ENCODE measurements around the gene RFWD3. TPM values are rescaled to one million over a fixed set of nuclear protein-coding genes. Genes with fewer than 3 reads are reported as not detected.
"Not testable (repeated sequence)": the region's sequence is repeated elsewhere in the genome, so short reads cannot be mapped to it uniquely, and the experiment has no call there.

Gene RFWD3
- total RNA-seq, 1 donor from 2014 or later = 34.3 TPM

- Mint-ChIP-seq H3K9me3 (ENCODE audit: unreplicated experiment) (no peaks in the 10 kb centered on the region), H3K4me1 (ENCODE audit: low read depth, unreplicated experiment) (no peaks in the 10 kb centered on the region), H3K27ac (ENCODE audit: unreplicated experiment) (no peak overlapping the region), H3K36me3 (ENCODE audit: low read depth, unreplicated experiment) (no peaks in the 10 kb centered on the region), H3K4me3 (ENCODE audit: unreplicated experiment) (no peak overlapping the region), H3K27me3 (ENCODE audit: low read depth, unreplicated experiment) (peaks cover 6% of the 10 kb centered on the region)
- Histone ChIP-seq H3K4me2 (ENCODE audit: low read length) (no peak overlapping the region), H3K9me3 (ENCODE audit: insufficient read depth, low read depth, low read length) (no peaks in the 10 kb centered on the region), H3K4me3 (ENCODE audit: insufficient read depth, low read depth, low read length) (no peak overlapping the region), H3K79me2 (ENCODE audit: insufficient read depth, low read length) (no peaks in the 10 kb centered on the region), H3K27ac (ENCODE audit: low read depth, low read length) (no peak overlapping the region), H3K27me3 (ENCODE audit: insufficient read depth, low read length) (no peaks in the 10 kb centered on the region), H3K36me3 (ENCODE audit: insufficient read depth, low read length) (no peaks in the 10 kb centered on the region), H4K20me1 (ENCODE audit: insufficient read depth, low read length) (no peaks in the 10 kb centered on the region), H2AFZ (ENCODE audit: low read depth, low read length) (no peak overlapping the region), H3K4me1 (ENCODE audit: insufficient read depth, low read length) (no peaks in the 10 kb centered on the region), H3K9ac (ENCODE audit: low read length) (no peak overlapping the region)
- TF ChIP-seq EZH2 (IDR thresholded peaks at IDR 0.05; ENCODE audit: insufficient read depth, low read length) = no peak
- TF ChIP-seq CTCF (IDR thresholded peaks at IDR 0.05; ENCODE audit: insufficient read depth, low read depth, low read length) = no peak
- no peak for FAIRE-seq
- no peak for DNase-seq (ENCODE audit: low read depth)
Observed at GRCh38 chr16:74679983-74680382, 13.3 kb upstream of the RFWD3 start.

- no peak for FAIRE-seq
- Histone ChIP-seq H3K79me2 (ENCODE audit: insufficient read depth, low read length) (no peaks in the 10 kb centered on the region), H3K36me3 (ENCODE audit: insufficient read depth, low read length) (no peaks in the 10 kb centered on the region), H3K4me2 (ENCODE audit: low read length) (no peak overlapping the region), H4K20me1 (ENCODE audit: insufficient read depth, low read length) (no peaks in the 10 kb centered on the region), H3K9ac (ENCODE audit: low read length) (no peak overlapping the region), H3K4me3 (ENCODE audit: insufficient read depth, low read depth, low read length) (no peak overlapping the region), H3K27me3 (ENCODE audit: insufficient read depth, low read length) (no peaks in the 10 kb centered on the region), H3K4me1 (ENCODE audit: insufficient read depth, low read length) (no peaks in the 10 kb centered on the region), H2AFZ (ENCODE audit: low read depth, low read length) (no peak overlapping the region), H3K27ac (ENCODE audit: low read depth, low read length) (no peak overlapping the region), H3K9me3 (ENCODE audit: insufficient read depth, low read depth, low read length) (no peaks in the 10 kb centered on the region)
- DNase-seq (ENCODE audit: low read depth) = no peak
- Mint-ChIP-seq H3K27me3 (ENCODE audit: low read depth, unreplicated experiment) (peaks cover 11% of the 10 kb centered on the region), H3K4me3 (ENCODE audit: unreplicated experiment) (no peak overlapping the region), H3K27ac (ENCODE audit: unreplicated experiment) (no peak overlapping the region), H3K36me3 (ENCODE audit: low read depth, unreplicated experiment) (peaks cover 3% of the 10 kb centered on the region), H3K9me3 (ENCODE audit: unreplicated experiment) (no peaks in the 10 kb centered on the region), H3K4me1 (ENCODE audit: low read depth, unreplicated experiment) (no peaks in the 10 kb centered on the region)
- no peak for TF ChIP-seq EZH2 (IDR thresholded peaks at IDR 0.05; ENCODE audit: insufficient read depth, low read length)
- TF ChIP-seq CTCF (IDR thresholded peaks at IDR 0.05; ENCODE audit: insufficient read depth, low read depth, low read length) = no peak
Observed at GRCh38 chr16:74677868-74678267, 11.2 kb upstream of the RFWD3 start.

DNA sequence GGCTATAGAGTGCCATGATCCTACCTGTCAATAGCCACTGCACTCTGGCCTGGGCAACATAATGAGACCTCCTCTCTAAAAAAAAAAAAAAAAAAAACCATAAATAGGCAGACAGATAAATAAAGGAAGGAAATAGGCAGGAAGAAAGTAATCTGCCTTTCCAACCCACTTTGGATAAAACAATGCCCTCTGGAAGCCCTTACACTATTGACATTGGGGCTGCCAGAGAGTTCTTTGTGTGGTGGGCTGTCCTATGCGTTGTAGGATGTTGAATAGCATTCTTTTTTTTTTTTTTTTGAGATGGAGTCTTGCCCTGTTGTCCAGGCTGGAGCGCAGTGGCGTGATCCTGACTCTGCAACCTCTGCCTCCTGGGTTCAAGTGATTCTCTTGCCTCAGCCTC is 7.2 kb upstream of the RFWD3 start:
- H4K20me1 ChIP-seq (ENCODE audit: insufficient read depth, low read length) = no peaks in the 10 kb centered on the region
- TF ChIP-seq CTCF (IDR thresholded peaks at IDR 0.05; ENCODE audit: insufficient read depth, low read depth, low read length) = no peak
- no peak for TF ChIP-seq EZH2 (IDR thresholded peaks at IDR 0.05; ENCODE audit: insufficient read depth, low read length)
- H3K4me3 Mint-ChIP-seq (ENCODE audit: unreplicated experiment) = no peak overlapping the region
- H3K27me3 ChIP-seq (ENCODE audit: insufficient read depth, low read length) = no peaks in the 10 kb centered on the region
- no peak overlapping the region for H3K4me2 ChIP-seq (ENCODE audit: low read length)
- no peak overlapping the region for H2AFZ ChIP-seq (ENCODE audit: low read depth, low read length)
- H3K36me3 ChIP-seq (ENCODE audit: insufficient read depth, low read length) = no peaks in the 10 kb centered on the region
- H3K9me3 Mint-ChIP-seq (ENCODE audit: unreplicated experiment) = no peaks in the 10 kb centered on the region
- H3K4me1 Mint-ChIP-seq (ENCODE audit: low read depth, unreplicated experiment) = no peaks in the 10 kb centered on the region
- H3K4me3 ChIP-seq (ENCODE audit: insufficient read depth, low read depth, low read length) = no peak overlapping the region
- FAIRE-seq (no peak), DNase-seq (ENCODE audit: low read depth) (no peak)
- no peaks in the 10 kb centered on the region for H3K79me2 ChIP-seq (ENCODE audit: insufficient read depth, low read length)
- H3K36me3 Mint-ChIP-seq (ENCODE audit: low read depth, unreplicated experiment) = peaks cover 6% of the 10 kb centered on the region
- H3K27ac Mint-ChIP-seq (ENCODE audit: unreplicated experiment) = no peak overlapping the region
- H3K9me3 ChIP-seq (ENCODE audit: insufficient read depth, low read depth, low read length) = no peaks in the 10 kb centered on the region
- H3K27me3 Mint-ChIP-seq (ENCODE audit: low read depth, unreplicated experiment) = peaks cover 17% of the 10 kb centered on the region
- no peak overlapping the region for H3K9ac ChIP-seq (ENCODE audit: low read length)
- no peaks in the 10 kb centered on the region for H3K4me1 ChIP-seq (ENCODE audit: insufficient read depth, low read length)
- no peak overlapping the region for H3K27ac ChIP-seq (ENCODE audit: low read depth, low read length)

- H4K20me1 ChIP-seq (ENCODE audit: insufficient read depth, low read length); H3K27ac Mint-ChIP-seq (ENCODE audit: unreplicated experiment); H3K4me3 ChIP-seq (ENCODE audit: insufficient read depth, low read depth, low read length); H3K4me2 ChIP-seq (ENCODE audit: low read length); H2AFZ ChIP-seq (ENCODE audit: low read depth, low read length); H3K9ac ChIP-seq (ENCODE audit: low read length); H3K36me3 ChIP-seq (ENCODE audit: insufficient read depth, low read length); H3K27me3 ChIP-seq (ENCODE audit: insufficient read depth, low read length); H3K36me3 Mint-ChIP-seq (ENCODE audit: low read depth, unreplicated experiment); H3K27ac ChIP-seq (ENCODE audit: low read depth, low read length); DNase-seq (ENCODE audit: low read depth); H3K4me1 Mint-ChIP-seq (ENCODE audit: low read depth, unreplicated experiment); H3K9me3 ChIP-seq (ENCODE audit: insufficient read depth, low read depth, low read length); H3K4me3 Mint-ChIP-seq (ENCODE audit: unreplicated experiment); FAIRE-seq; H3K4me1 ChIP-seq (ENCODE audit: insufficient read depth, low read length); H3K9me3 Mint-ChIP-seq (ENCODE audit: unreplicated experiment): not testable (repeated sequence)
- H3K27me3 Mint-ChIP-seq (ENCODE audit: low read depth, unreplicated experiment) = peaks cover 11% of the 10 kb centered on the region
- peaks cover 29% of the 10 kb centered on the region for H3K79me2 ChIP-seq (ENCODE audit: insufficient read depth, low read length)
Observed at GRCh38 chr16:74668877-74669276, 2.2 kb upstream of the RFWD3 start.
